Vagina (tissue), 2 donors: ENCODE results near the gene TRIM10. TPM values are rescaled to one million over a fixed set of nuclear protein-coding genes. Genes with fewer than 3 reads are reported as not detected.

Experiments used
- DNase-seq, 2 donors: peaks; one replicate each; pipeline ENCODE4 v3.0.0-alpha.2; 2017; ENCODE audit errors: extremely low spot score in 2 of 2
- H3K27ac ChIP-seq: fragments of 200-600 bp; sonication (generic); one replicate; pipeline ENCODE4 v1.5.1; 2019
- H3K27me3 ChIP-seq: fragments of 200-600 bp; sonication (generic); one replicate; pipeline ENCODE4 v1.5.1; 2019
- H3K36me3 ChIP-seq, 2 donors: fragments of 200-600 bp; sonication (generic); one replicate each; pipeline ENCODE4 v1.5.1; 2017 to 2019
- H3K4me1 ChIP-seq: fragments of 200-600 bp; sonication (generic); one replicate; pipeline ENCODE4 v1.5.1; 2019
- H3K4me3 ChIP-seq, 2 donors: fragments of 200-600 bp; sonication (generic); 1 replicate in 1 of 2; 2 replicates in 1 of 2; pipeline ENCODE4 v1.5.1; 2016 to 2019
- H3K9me3 ChIP-seq: fragments of 200-600 bp; sonication (generic); one replicate; pipeline ENCODE4 v1.5.1; 2019
- CTCF ChIP-seq, 3 experiments: fragments of 450-650 bp in 2 of 3; fragments of 200-600 bp in 1 of 3; sonication (generic) in 1 of 3; IDR thresholded peaks; one replicate each; pipeline ENCODE4 v1.5.1; 2017 to 2019; ENCODE audit warnings: antibody characterized with exemption in 3 of 3, mild to moderate bottlenecking in 2 of 3, moderate library complexity in 2 of 3
- POLR2A ChIP-seq, 2 donors: fragments of 450-650 bp; IDR thresholded peaks; one replicate each; pipeline ENCODE4 v1.6.1; 2017; ENCODE audit warnings: antibody characterized with exemption in 2 of 2, mild to moderate bottlenecking in 2 of 2, moderate library complexity in 2 of 2
- POLR2AphosphoS5 ChIP-seq, 2 donors: sonication (generic); formaldehyde crosslinking; IDR thresholded peaks; one replicate each; pipeline ENCODE4 v1.9.0; 2017; ENCODE audit warnings: antibody characterized with exemption in 2 of 2, mild to moderate bottlenecking in 2 of 2, low read depth in 1 of 2; ENCODE audit not compliant: insufficient read depth in 1 of 2
- intact Hi-C: fragments of 100-400 bp; cut with DNase I; formaldehyde crosslinking; loops from one replicate; pipeline ENCODE4 v1.15.1; 2023
- total RNA-seq: library from RNA; depleted of rRNA; stranded (reverse); fragments of >200 nt; gene quantifications from one replicate; pipeline ENCODE4 v1.2.3, GENCODE V29; 2016

TRIM10 gene
- total RNA-seq, 1 donor from 2014 or later = not detected

DNA sequence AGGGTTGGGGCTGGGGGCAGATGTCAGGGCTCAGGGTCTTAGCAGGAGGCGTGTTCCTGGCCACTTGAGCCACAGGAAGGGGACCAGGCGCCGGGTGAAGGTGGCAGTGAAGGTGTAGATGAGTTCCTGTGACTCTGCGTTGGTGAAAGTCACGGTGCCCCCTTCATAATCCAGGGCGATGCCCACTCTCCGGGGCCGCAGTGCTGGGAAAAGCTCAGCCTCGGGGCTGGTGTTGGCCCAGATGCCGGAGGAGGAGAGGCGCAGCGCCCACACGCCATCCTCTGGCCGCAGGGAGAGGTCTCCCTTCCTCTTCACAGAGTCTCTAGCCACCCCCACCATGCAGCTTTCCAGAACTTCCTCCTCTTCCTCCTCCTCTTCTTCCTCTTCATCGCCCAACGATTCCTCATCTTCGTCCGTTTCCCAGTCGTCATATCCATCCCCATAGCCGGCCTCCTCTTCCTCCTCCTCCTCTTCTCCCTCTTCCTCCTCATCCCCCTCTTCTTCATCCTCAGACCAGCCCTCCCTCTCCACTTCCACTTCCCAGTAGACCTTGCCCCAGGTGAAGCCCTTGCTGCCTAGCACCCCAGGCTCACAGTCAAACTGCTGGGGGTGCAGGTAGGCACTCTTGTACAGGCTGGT is 25.0 kb upstream of the TRIM10 start:
- intact Hi-C loops = no loop called here
- no peaks in the 10 kb centered on the region for H3K4me1 ChIP-seq

GRCh38 chr6:30184417-30185031 is 23.5 kb upstream of the TRIM10 start:
- Histone ChIP-seq H3K36me3 (peaks cover 0 to 30% of the 10 kb centered on the region in 2 donors), H3K4me3 (no peak overlapping the region), H3K27me3 (no peaks in the 10 kb centered on the region), H3K27ac (no peak overlapping the region), H3K9me3 (no peaks in the 10 kb centered on the region), H3K4me1 (no peaks in the 10 kb centered on the region)
- intact Hi-C loops = no loop called here
- TF ChIP-seq POLR2A (IDR thresholded peaks at IDR 0.05) = no peak
- no peak for TF ChIP-seq POLR2AphosphoS5 (IDR thresholded peaks at IDR 0.05; ENCODE audit: insufficient read depth in 1 of 2, low read depth in 1 of 2)
- DNase-seq = no peak

More for the DNA sequence above, 25.0 kb upstream of the TRIM10 start:
- no peak overlapping the region for H3K27ac ChIP-seq
- no peaks in the 10 kb centered on the region for H3K9me3 ChIP-seq
- peaks cover 0 to 44% of the 10 kb centered on the region in 2 donors for H3K36me3 ChIP-seq
- peak in 1 of 2 donors; percentile 49 for DNase-seq
- no peak overlapping the region for H3K4me3 ChIP-seq
- no peaks in the 10 kb centered on the region for H3K27me3 ChIP-seq
- TF ChIP-seq POLR2AphosphoS5 (IDR thresholded peaks at IDR 0.05; ENCODE audit: insufficient read depth in 1 of 2, low read depth in 1 of 2) (no peak), CTCF (IDR thresholded peaks at IDR 0.05) (no peak), POLR2A (IDR thresholded peaks at IDR 0.05) (no peak)

DNA sequence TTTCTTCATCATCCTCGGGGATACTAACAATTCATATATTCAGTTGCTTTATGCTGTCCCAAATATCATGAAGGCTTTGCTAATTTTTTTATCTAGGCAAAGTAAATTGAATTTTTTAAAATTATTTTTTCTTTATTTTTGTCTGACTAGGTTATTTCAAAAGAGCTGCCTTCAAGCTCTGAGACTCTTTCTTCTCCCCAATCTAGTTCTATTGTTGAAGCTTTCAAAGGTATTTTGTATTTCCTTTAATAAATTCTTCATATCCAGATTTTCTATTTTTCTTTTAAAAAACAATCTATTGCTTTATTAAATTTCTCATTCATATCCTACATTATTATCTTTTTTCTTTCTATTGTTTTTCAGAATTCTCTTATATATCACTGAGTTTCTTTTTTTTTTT is 19.1 kb upstream of the TRIM10 start:
- Histone ChIP-seq H3K36me3 (peaks cover 0 to under 1% of the 10 kb centered on the region in 2 donors), H3K27ac (no peak overlapping the region), H3K4me3 (no peak overlapping the region), H3K4me1 (no peaks in the 10 kb centered on the region), H3K27me3 (no peaks in the 10 kb centered on the region), H3K9me3 (no peaks in the 10 kb centered on the region)
- TF ChIP-seq POLR2AphosphoS5 (IDR thresholded peaks at IDR 0.05; ENCODE audit: insufficient read depth in 1 of 2, low read depth in 1 of 2) (no peak), CTCF (IDR thresholded peaks at IDR 0.05) (no peak), POLR2A (IDR thresholded peaks at IDR 0.05) (no peak)
- no peak for DNase-seq
- intact Hi-C loops = no loop called here

GRCh38 chr6:30178837-30179236 is 17.8 kb upstream of the TRIM10 start:
- H3K9me3 ChIP-seq = no peaks in the 10 kb centered on the region
- TF ChIP-seq POLR2A (IDR thresholded peaks at IDR 0.05) (no peak), CTCF (IDR thresholded peaks at IDR 0.05) (no peak), POLR2AphosphoS5 (IDR thresholded peaks at IDR 0.05; ENCODE audit: insufficient read depth in 1 of 2, low read depth in 1 of 2) (no peak)

GRCh38 chr6:30175765-30176164 is 14.8 kb upstream of the TRIM10 start:
- intact Hi-C loops = no loop called here
- Histone ChIP-seq H3K9me3 (no peaks in the 10 kb centered on the region), H3K4me1 (peaks cover 9% of the 10 kb centered on the region), H3K36me3 (no peaks in the 10 kb centered on the region), H3K27me3 (peaks cover 8% of the 10 kb centered on the region), H3K27ac (no peak overlapping the region), H3K4me3 (no peak overlapping the region)
- peak in 1 of 2 donors; percentile 29 for DNase-seq
- TF ChIP-seq POLR2A (IDR thresholded peaks at IDR 0.05) (no peak), CTCF (IDR thresholded peaks at IDR 0.05) (no peak), POLR2AphosphoS5 (IDR thresholded peaks at IDR 0.05; ENCODE audit: insufficient read depth in 1 of 2, low read depth in 1 of 2) (no peak)

More at GRCh38 chr6:30178837-30179236, 17.8 kb upstream of the TRIM10 start:
- no peak for DNase-seq
- Histone ChIP-seq H3K27me3 (no peaks in the 10 kb centered on the region), H3K27ac (no peak overlapping the region), H3K36me3 (no peaks in the 10 kb centered on the region), H3K4me3 (no peak overlapping the region), H3K4me1 (no peaks in the 10 kb centered on the region)
- intact Hi-C loops = no loop called here
